Measurements from ENCODE around the gene PP2D1. TPM values are rescaled to one million over a fixed set of nuclear protein-coding genes. Genes with fewer than 3 reads are reported as not detected.
"Not testable (repeated sequence)": the region's sequence is repeated elsewhere in the genome, so short reads cannot be mapped to it uniquely, and the experiment has no call there.

Gene PP2D1
- polyA plus RNA-seq, 3 donors from 2014 or later: 0.19 to 0.91 (median 0.34) TPM

GRCh38 chr3:20047341-20047779 lies 35.3 kb upstream of the PP2D1 start:
- peaks cover 91 to 99% of the 10 kb centered on the region in 2 donors for H3K4me1 Mint-ChIP-seq
- no peaks in the 10 kb centered on the region for H3K9me3 Mint-ChIP-seq
- peak overlapping the region; percentile 34 to 83 (median 77) for H3K27ac Mint-ChIP-seq
- H3K27me3 Mint-ChIP-seq (ENCODE audit: low read depth in 3 of 3): peaks cover 0 to 3% (median 0%) of the 10 kb centered on the region in 3 donors
- peak overlapping the region; percentile 10 to 79 (median 22) for H3K4me3 Mint-ChIP-seq
- peaks cover 0 to 3% (median 0%) of the 10 kb centered on the region in 3 donors for H3K36me3 Mint-ChIP-seq
- no peak for DNase-seq

GRCh38 chr3:20046556-20046955 lies 34.5 kb upstream of the PP2D1 start:
- Mint-ChIP-seq H3K27me3 (ENCODE audit: low read depth in 3 of 3) (peaks cover 1 to 3% (median 2%) of the 10 kb centered on the region in 3 donors), H3K9me3 (no peaks in the 10 kb centered on the region), H3K36me3 (peaks cover 0 to 3% (median 0%) of the 10 kb centered on the region in 3 donors), H3K27ac (peak overlapping the region in 5 of 6 donors; percentile 53 to 84 (median 75)), H3K4me3 (peak overlapping the region in 3 of 5 donors; percentile 9 to 79 (median 27)), H3K4me1 (peaks cover 91 to 99% of the 10 kb centered on the region in 2 donors)
- no peak for DNase-seq

GRCh38 chr3:20045141-20045540 lies 33.1 kb upstream of the PP2D1 start:
- not testable (repeated sequence) for DNase-seq, H3K9me3 Mint-ChIP-seq, H3K36me3 Mint-ChIP-seq
- H3K4me3 Mint-ChIP-seq: peak overlapping the region in 1 of 5 donors; percentile 60
- peaks cover 80 to 88% of the 10 kb centered on the region in 2 donors for H3K4me1 Mint-ChIP-seq
- H3K27me3 Mint-ChIP-seq (ENCODE audit: low read depth in 3 of 3): peaks cover 5 to 11% (median 8%) of the 10 kb centered on the region in 3 donors
- H3K27ac Mint-ChIP-seq: peak overlapping the region; percentile 73 to 96 (median 92)

GRCh38 chr3:20043825-20044224 lies 31.8 kb upstream of the PP2D1 start:
- H3K4me1 Mint-ChIP-seq: peaks cover 74 to 82% of the 10 kb centered on the region in 2 donors
- no peaks in the 10 kb centered on the region for H3K9me3 Mint-ChIP-seq
- H3K36me3 Mint-ChIP-seq: peaks cover 0 to 3% (median 0%) of the 10 kb centered on the region in 3 donors
- H3K4me3 Mint-ChIP-seq: peak overlapping the region; percentile 91 to 98 (median 96)
- peaks cover 5 to 17% (median 14%) of the 10 kb centered on the region in 3 donors for H3K27me3 Mint-ChIP-seq (ENCODE audit: low read depth in 3 of 3)
- peak in 1 of 3 donors; percentile 27 for DNase-seq
- peak overlapping the region; percentile 91 to 97 (median 94) for H3K27ac Mint-ChIP-seq

GRCh38 chr3:20043396-20043795 lies 31.3 kb upstream of the PP2D1 start:
- DNase-seq: peak; percentile 65 to 69 (median 67)
- Mint-ChIP-seq H3K27me3 (ENCODE audit: low read depth in 3 of 3) (peaks cover 8 to 17% (median 14%) of the 10 kb centered on the region in 3 donors), H3K9me3 (no peaks in the 10 kb centered on the region), H3K4me1 (peaks cover 74 to 82% of the 10 kb centered on the region in 2 donors), H3K36me3 (peaks cover 0 to 3% (median 0%) of the 10 kb centered on the region in 3 donors), H3K27ac (peak overlapping the region; percentile 91 to 97 (median 94)), H3K4me3 (peak overlapping the region; percentile 91 to 98 (median 96))

GRCh38 chr3:20042331-20042730 lies 30.3 kb upstream of the PP2D1 start:
- Mint-ChIP-seq H3K4me1 (peaks cover 68 to 81% of the 10 kb centered on the region in 2 donors), H3K27ac (peak overlapping the region; percentile 91 to 97 (median 94)), H3K27me3 (ENCODE audit: low read depth in 3 of 3) (peaks cover 8 to 17% (median 14%) of the 10 kb centered on the region in 3 donors), H3K36me3 (peaks cover 0 to 2% (median 0%) of the 10 kb centered on the region in 3 donors), H3K9me3 (no peaks in the 10 kb centered on the region), H3K4me3 (peak overlapping the region; percentile 91 to 98 (median 96))
- no peak for DNase-seq

- no peaks in the 10 kb centered on the region for H3K36me3 Mint-ChIP-seq
- H3K27me3 Mint-ChIP-seq (ENCODE audit: low read depth in 3 of 3): peaks cover 8 to 17% (median 14%) of the 10 kb centered on the region in 3 donors
- DNase-seq: peak; percentile 70 to 73 (median 72)
- peak overlapping the region; percentile 91 to 97 (median 94) for H3K27ac Mint-ChIP-seq
- peak overlapping the region; percentile 91 to 98 (median 96) for H3K4me3 Mint-ChIP-seq
- peaks cover 58 to 74% of the 10 kb centered on the region in 2 donors for H3K4me1 Mint-ChIP-seq
- H3K9me3 Mint-ChIP-seq: no peaks in the 10 kb centered on the region
Observed at GRCh38 chr3:20041197-20041780, 29.2 kb upstream of the PP2D1 start.

GRCh38 chr3:20040548-20041196 lies 28.6 kb upstream of the PP2D1 start:
- H3K36me3 Mint-ChIP-seq: no peaks in the 10 kb centered on the region
- peak overlapping the region; percentile 91 to 97 (median 94) for H3K27ac Mint-ChIP-seq
- peak overlapping the region; percentile 91 to 98 (median 96) for H3K4me3 Mint-ChIP-seq
- peak; percentile 68 to 73 (median 72) for DNase-seq
- H3K9me3 Mint-ChIP-seq: no peaks in the 10 kb centered on the region
- H3K27me3 Mint-ChIP-seq (ENCODE audit: low read depth in 3 of 3): peaks cover 8 to 17% (median 14%) of the 10 kb centered on the region in 3 donors
- peaks cover 51 to 68% of the 10 kb centered on the region in 2 donors for H3K4me1 Mint-ChIP-seq

GRCh38 chr3:20039765-20040547 lies 27.9 kb upstream of the PP2D1 start, which contains the start of gene KAT2B:
Gene KAT2B, plus strand, starts transcription at chr3:20040446. Its CDS starts 32 bp downstream, at chr3:20040478.
- H3K36me3 Mint-ChIP-seq: no peaks in the 10 kb centered on the region
- H3K27me3 Mint-ChIP-seq (ENCODE audit: low read depth in 3 of 3): peaks cover 8 to 17% (median 14%) of the 10 kb centered on the region in 3 donors
- peaks cover 47 to 62% of the 10 kb centered on the region in 2 donors for H3K4me1 Mint-ChIP-seq
- peak within 1 kb of the TSS; percentile 91 to 97 (median 95) for H3K27ac Mint-ChIP-seq
- peak; percentile 81 to 85 (median 83) for DNase-seq
- peak within 1 kb of the TSS; percentile 91 to 98 (median 97) for H3K4me3 Mint-ChIP-seq
- no peaks in the 10 kb centered on the region for H3K9me3 Mint-ChIP-seq

GRCh38 chr3:20039466-20039764 lies 27.4 kb upstream of the PP2D1 start:
- Mint-ChIP-seq H3K27me3 (ENCODE audit: low read depth in 3 of 3) (peaks cover 8 to 17% (median 14%) of the 10 kb centered on the region in 3 donors), H3K4me1 (peaks cover 43 to 56% of the 10 kb centered on the region in 2 donors), H3K9me3 (no peaks in the 10 kb centered on the region), H3K4me3 (peak overlapping the region; percentile 78 to 97 (median 93)), H3K27ac (peak overlapping the region; percentile 82 to 95 (median 92)), H3K36me3 (no peaks in the 10 kb centered on the region)
- no peak for DNase-seq

- Mint-ChIP-seq H3K4me3 (peak overlapping the region; percentile 78 to 97 (median 93)), H3K4me1 (peaks cover 38 to 51% of the 10 kb centered on the region in 2 donors), H3K27ac (peak overlapping the region; percentile 82 to 95 (median 92)), H3K36me3 (no peaks in the 10 kb centered on the region), H3K9me3 (no peaks in the 10 kb centered on the region), H3K27me3 (ENCODE audit: low read depth in 3 of 3) (peaks cover 8 to 17% (median 14%) of the 10 kb centered on the region in 3 donors)
- peak in 2 of 3 donors; percentile 16 to 26 for DNase-seq
Observed at GRCh38 chr3:20038699-20039465, 26.8 kb upstream of the PP2D1 start.

GRCh38 chr3:20037255-20037996 lies 25.4 kb upstream of the PP2D1 start:
- Mint-ChIP-seq H3K4me1 (peaks cover 23 to 36% of the 10 kb centered on the region in 2 donors), H3K27me3 (ENCODE audit: low read depth in 3 of 3) (peaks cover 10 to 14% (median 14%) of the 10 kb centered on the region in 3 donors), H3K4me3 (peak overlapping the region in 2 of 5 donors; percentile 21 to 92)

More at GRCh38 chr3:20037255-20037996, 25.4 kb upstream of the PP2D1 start:
- H3K27ac Mint-ChIP-seq: peak overlapping the region in 4 of 6 donors; percentile 43 to 94 (median 58)
- DNase-seq: no peak
- H3K9me3 Mint-ChIP-seq: no peaks in the 10 kb centered on the region
- H3K36me3 Mint-ChIP-seq: no peaks in the 10 kb centered on the region
